GM18499 (cell line): Measurements from ENCODE around the gene P3H4.

ENCODE experiments used
- ATAC-seq: cut with Tn5 transposase; IDR thresholded peaks from one replicate; pipeline ENCODE4 v1.9.1; 2021; ENCODE audit warnings: moderate number of reproducible peaks; ENCODE audit not compliant: insufficient read depth, unreplicated experiment

Gene P3H4

GRCh38 chr17:41822216-41823140, 10.7 kb upstream of the P3H4 start:
- ATAC-seq: no peak

DNA sequence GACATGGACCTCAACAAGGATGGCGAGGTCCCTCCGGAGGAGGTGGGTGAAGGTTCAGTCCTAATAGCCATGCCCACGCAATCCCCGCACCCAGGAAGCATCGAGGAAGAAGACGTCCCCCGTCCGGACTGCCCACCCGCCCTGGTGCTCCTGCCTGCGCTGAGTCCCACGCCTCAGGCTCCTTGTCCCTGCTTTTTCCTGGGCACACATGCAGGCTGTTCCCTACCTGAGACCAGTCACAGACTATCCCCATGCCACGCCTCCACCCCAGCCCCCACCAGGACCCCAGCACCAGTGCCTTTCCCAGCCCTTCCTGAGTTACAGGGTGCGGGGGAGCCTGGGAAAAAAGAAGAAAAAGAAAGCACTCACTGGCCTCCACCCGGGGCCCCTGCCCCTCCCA, 10.0 kb upstream of the P3H4 start:
- no peak for ATAC-seq

- ATAC-seq: no peak
Measured at GRCh38 chr17:41818024-41818423, 6.3 kb upstream of the P3H4 start.

- no peak for ATAC-seq
Measured at GRCh38 chr17:41816637-41817320, 5.0 kb upstream of the P3H4 start.

GRCh38 chr17:41814195-41814594, 2.4 kb upstream of the P3H4 start:
- ATAC-seq: no peak

DNA sequence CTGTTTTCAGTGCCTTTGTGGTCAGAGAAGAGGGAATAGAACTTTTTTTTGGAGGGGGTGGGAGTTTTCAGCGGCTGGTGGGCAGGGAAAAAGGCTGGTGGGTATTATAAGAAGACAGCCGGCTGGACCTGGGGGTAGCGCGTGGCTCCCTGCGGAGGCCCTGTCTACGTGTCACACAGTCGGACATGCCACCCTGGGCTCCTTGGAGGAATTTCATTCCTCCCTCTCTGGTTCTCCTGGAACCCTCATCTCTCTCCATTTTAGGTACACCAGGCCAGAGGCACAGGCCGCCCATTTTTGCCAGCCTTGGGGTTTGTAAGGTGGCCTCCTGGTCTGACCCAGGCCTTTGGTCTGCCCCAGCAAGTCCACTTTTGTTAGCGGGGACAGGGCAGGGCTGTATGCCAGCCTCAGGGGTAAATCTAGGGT, 2.0 kb upstream of the P3H4 start:
- ATAC-seq: no peak

DNA sequence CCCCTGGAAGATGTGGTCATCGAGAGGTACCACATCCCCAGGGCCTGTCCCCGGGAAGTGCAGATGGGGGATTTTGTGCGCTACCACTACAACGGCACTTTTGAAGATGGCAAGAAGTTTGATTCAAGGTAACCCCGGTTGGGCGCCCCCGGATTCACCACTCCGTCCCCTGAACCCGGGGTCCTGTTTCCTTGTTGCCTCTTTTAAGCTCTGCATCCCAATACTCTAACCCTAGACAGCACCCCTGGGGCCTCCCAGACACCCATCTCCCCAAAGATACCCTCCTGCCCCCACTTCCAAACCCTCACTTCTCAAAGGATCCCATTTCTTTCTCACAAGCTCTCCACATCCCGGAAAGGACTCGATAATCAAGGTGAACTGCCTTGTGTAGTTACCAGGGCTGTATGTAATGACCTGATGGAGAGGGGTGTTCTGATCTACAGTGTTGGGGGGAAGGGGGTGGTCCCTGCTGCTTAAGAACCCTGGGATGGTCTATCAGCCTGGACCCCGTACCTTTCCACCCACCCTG, 1.5 kb upstream of the P3H4 start:
- no peak for ATAC-seq

DNA sequence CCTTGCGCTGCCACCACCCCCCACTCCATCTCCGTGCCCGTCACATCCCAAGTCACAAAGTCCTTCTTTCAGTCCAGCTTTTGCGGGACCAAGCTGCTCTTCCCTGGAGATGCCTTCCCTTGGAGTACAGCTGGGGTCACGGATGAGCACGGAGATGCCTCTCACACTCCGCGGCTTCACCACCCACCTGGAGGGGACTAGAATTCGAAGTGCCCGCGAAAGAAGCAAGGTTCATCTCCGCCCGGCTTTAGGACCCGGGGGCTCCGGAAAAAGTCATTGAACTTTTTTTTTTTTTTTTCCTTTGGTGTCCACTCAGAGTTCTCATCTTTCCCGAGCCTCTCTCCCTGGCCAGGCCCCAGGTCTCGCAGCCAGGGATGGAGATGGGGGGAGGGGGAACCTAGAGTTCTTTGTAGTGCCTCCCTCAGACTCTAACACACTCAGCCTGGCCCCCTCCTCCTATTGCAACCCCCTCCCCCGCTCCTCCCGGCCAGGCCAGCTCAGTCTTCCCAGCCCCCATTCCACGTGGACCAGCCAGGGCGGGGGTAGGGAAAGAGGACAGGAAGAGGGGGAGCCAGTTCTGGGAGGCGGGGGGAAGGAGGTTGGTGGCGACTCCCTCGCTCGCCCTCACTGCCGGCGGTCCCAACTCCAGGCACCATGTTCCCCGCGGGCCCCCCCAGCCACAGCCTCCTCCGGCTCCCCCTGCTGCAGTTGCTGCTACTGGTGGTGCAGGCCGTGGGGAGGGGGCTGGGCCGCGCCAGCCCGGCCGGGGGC, 817 bp upstream of the P3H4 start, which contains the start of gene FKBP10:
FKBP10 (plus strand) TSS at position 624 of the 771 bp plus-strand sequence; CDS start at position 655, 31 bp downstream.
- ATAC-seq: no peak

GRCh38 chr17:41810659-41811548, 845 bp downstream of the P3H4 start:
- ATAC-seq: no peak

GRCh38 chr17:41806685-41807445, 4.9 kb downstream of the P3H4 start:
- no peak for ATAC-seq

GRCh38 chr17:41803049-41804020, 8.4 kb downstream of the P3H4 start:
- no peak for ATAC-seq

DNA sequence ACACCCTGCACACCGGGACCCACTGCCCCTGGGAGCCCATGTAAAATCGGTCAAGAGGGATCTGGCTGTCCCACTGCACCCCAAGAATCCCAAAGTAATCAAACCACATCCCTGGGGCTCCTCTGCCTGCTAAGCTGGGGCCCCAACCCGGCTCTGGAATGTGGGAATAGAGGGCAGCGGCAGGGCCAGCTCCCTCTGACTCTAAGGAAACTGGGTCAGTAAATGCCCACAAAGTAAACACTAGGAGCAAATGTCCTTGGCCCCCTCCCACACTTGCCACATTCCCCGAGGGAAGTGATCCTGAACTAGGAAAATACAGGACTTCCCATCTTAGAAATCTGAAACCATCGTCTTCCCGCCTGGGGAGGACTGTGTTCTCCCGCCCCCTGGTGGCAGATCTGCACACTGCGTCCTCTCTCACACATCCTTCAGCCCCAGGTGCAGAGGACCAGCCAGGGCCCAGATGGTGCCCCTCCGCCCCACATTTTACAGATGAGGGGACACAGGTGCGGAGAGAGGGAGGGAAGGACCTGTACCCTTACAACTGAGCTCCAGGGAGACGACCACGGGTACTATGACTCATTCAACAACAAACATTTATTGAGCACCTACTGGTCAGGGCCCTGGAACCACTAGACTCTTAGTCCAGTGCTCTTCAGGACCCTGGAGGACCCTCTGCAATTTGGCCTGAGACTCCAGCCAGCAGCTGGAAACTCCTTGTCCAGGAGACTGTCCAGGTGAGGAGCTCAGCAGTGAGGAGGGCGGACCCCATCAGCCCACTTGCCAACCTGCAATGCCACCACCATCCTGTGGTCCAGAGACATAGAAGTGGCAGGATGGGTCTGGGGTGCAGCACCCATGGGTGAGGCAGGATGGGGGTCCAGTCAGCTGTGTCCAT, 10.1 kb downstream of the P3H4 start:
- no peak for ATAC-seq

GRCh38 chr17:41800601-41801373, 11.0 kb downstream of the P3H4 start:
- ATAC-seq: no peak

DNA sequence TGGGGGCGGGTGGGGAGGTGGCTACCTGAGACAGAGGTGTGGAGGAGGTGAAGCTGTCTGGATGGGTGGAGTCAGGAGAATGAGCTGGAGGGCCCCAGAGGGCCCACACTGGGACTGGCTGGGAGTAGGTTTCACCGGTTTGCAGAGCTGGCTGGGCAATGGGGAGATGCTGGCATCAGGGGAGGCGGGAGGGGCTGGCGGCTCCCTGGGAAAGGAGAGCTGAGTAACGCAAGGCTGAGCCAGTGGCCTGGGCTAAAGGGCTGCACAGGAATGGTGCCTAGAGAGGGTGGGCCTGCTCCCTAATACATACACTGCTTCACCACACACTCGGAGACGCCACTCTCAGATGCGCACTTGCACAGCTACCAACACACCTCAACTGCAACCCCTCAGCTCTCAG, 12.4 kb downstream of the P3H4 start:
- no peak for ATAC-seq

DNA sequence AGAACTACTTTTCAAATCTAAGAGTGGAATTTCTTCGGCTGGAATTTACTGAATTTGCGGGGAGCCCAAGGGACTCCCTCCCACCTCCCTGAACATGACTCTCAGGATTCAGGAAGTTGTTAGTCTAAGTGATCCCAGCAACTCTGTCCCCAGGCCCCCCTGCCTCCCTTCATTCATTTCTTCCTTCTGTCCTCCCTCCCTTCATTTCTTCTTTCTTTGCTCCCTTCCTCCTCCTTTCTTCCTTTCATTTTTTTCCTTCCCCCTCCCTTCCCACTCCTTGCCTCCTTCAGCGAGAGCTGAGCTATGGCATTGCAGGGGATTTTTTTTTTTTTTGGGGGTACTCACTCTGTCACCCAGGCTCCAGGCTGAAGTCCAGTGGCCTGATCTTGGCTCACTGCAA, 14.4 kb downstream of the P3H4 start:
- no peak for ATAC-seq
